T47D (cell line): Measurements from ENCODE around the gene MDFI.

Experiments used
- DNase-seq, 2 experiments: peaks; one replicate each; pipeline versions ENCODE4 v3.0.0 to v3.0.0-alpha.2; 2011 to 2012; ENCODE audit warnings: low read depth in 1 of 2, low spot score in 1 of 2
- JUND ChIP-seq: IDR thresholded peaks from 2 replicates; pipeline ENCODE4 v1.6.1; 2012; ENCODE audit warnings: low read depth
- in situ Hi-C: cut with HindIII; loops from 2 replicates; pipeline ENCODE4 v1.10.0; 2016; ENCODE audit warnings: low sequenced_read_pairs, low pct_unique_long_range_greater_than_20kb

MDFI gene

DNA sequence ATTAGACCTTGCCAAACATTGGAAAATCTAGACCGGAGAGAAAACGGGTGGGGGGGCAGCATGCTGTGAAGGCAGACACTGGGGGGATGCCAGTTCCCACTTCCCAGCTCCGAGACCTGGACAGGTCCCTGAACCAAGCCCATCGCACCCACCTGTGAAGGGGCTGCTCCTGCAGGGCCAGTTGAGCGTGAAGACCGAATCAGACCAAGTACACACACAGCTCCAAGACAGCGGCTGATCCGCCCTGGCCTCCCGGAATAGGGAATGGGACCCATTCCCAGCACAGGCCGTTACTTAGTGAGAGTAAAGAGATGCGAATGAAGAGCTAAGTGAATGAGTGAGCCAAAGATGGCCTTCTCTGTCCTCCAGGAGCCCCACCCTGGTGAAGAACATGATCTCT is 41.5 kb upstream of the MDFI start:
- no peak for TF ChIP-seq JUND
- in situ Hi-C loops: no loop called here
- no peak for DNase-seq

DNA sequence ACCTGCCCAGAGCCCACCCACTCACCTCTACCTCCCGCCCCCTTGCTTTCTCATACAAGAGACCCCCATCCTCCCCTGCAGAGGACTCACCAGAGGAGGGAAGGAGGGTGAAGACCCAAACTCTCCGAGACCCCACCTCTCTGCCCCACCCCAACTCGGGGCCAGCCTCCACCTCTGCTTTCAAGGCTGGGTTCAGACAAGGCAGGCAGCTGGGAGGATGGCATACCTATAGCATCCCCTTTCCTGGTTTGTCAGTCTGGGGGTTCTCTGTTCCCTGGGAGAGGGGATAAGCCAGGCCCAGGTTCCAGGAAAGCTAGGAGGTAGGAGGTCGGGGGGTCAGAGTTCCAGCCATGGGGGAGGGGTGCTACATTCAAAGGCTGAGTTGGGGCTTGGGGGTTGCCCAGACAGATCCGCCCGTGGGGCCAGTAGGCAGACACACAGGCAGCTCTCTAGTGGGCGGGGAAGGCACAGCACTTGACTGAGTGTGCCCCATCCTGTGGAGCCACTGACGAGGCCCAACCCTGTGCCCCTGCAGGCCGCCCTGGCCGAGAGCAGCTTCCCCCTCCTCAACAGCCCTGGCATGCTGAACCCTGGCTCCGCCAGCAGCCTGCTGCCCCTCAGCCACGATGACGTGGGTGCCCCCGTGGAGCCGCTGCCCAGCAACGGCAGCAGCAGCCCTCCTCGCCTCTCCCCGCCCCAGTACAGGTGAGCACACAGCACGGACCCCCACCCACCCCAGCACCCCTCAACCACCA is 40.8 kb upstream of the MDFI start:
- DNase-seq: no peak
- in situ Hi-C loops: no loop called here
- TF ChIP-seq JUND: no peak

DNA sequence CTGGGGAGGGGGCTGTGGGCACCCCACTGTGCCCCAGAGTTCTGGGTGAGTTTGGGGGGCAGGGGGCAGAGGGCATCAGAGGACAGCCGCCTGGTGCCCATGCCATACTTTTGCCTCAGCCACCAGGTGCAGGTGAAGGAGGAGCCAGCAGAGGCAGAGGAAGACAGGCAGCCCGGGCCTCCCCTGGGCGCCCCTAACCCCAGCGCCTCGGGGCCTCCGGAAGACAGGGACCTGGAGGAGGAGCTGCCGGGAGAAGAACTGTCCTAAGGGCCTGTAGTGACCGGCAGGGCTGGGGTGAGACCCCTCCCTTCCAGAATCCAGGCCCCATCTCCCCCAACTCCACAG is 39.6 kb upstream of the MDFI start:
- no peak for DNase-seq
- in situ Hi-C loops: no loop called here
- no peak for TF ChIP-seq JUND

DNA sequence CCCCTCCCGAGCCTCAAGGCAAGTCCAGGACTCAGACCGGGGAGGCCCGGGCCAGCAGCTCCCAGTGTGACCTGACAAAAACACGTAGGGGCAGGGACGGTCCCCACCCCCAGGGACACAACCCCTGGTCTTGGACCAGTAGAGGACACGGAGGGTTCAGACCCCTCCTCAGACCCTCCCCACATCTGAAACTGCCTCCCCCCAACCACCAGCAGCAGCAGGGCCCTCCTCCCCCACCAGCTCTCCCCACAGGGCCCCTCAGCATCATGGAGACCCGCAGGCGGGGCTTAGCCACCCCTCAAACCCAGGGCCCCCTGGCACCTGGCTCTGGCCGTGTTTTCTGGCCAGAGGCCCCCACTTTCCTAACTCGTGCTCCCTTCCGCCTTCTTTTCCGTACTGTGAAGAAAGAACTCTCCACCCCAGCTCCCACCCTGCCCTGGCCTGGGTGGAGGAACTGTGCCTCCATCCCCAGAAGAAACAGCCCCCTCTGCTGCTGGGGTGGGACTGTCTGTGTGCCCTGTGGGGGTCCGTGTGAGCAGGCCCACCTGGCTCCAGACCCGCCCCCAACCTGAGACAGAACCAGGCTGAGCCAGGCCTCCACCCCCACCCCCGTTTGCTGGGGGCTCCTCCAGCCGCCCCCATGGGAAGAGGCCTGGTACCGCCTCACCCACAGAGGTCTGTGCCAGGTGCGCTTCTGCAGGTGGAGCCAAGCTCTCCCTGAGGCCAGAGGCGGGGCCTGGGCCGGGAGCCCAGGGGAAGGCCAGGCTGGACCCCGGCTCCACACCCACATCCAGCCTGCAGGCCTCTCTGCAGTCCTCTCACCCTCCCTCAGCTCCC is 39.0 kb upstream of the MDFI start:
- in situ Hi-C loops: no loop called here
- no peak for TF ChIP-seq JUND
- no peak for DNase-seq

DNA sequence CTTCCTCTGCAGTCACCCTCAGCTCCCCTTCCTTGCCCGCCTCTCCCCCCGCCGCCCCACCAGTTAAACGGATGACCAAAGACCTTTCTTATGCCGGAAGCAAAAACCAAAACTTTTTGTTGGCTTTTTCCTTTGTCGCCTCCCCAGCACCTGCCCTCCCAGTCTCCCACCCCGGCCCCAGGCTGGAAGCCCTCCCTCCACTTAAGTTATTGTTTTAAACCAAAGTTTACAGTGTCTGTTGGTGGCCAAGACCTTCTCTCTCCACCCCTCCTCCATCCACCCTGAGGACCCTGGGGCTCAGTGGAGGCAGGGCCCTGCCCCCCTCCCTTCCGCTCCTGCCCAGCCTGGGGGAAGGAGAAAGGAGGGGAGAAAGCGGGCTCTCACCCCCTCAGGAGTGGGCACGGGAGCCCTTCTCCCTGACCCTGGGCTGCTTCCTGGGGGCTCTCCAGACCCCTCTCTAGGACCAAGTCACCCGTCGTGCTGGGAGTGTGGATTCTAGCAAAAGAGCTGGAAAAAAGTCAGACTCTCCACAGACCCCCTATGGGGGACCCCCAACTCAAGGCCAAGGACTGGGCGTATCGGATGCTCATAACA is 38.3 kb upstream of the MDFI start:
- in situ Hi-C loops: no loop called here
- no peak for TF ChIP-seq JUND
- no peak for DNase-seq

DNA sequence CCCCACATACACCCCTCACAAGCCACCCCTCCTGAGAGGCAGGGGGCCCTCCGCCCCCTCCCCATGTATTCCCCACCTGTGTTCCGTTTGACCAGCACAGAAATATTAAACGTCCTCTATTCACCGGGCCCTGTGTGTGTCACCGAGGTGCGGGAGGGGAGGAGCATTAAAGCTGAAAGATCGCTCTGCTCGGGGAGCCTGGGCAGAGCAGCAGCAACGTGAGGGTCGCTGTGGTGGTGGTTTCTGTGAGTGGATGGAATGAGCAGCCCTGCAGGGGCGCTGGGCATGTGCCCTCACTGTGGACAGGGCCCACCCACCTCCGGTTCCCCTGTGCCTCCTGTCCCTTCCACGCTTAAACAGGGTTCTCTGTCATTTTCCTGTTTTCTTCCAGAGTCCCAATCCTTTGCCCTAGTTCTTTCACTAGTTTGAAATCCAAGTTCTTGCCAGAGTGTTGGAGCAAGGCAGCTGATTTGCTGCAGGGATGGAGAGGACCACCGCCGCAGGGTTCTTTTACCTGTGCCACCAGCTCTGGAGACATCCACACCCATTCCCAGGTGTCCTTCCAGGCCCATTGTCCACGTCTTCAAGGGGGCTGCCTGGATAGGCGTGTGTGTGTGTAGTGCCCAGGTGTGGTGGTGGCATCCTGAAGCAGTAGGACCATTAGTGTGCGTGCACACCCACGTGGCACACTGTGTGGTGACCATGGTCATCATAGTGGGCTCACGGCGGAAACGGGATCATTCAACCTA is 37.6 kb upstream of the MDFI start:
- DNase-seq: no peak
- in situ Hi-C loops: no loop called here
- TF ChIP-seq JUND: no peak

DNA sequence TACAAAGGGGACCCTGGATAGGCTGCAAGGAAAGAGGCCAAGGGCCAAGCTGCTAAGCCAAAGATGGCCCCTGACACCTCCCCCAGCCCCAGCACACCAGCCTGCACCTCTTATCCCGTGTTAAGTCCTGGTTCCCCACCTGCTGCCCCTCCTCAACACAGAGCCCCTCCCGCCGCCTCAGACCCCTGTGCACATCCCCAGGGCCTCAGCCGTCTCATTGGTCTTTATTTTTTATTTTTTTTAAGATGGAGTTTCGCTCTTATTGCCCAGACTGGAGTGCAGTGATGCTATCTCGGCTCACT is 37.1 kb upstream of the MDFI start:
- no peak for TF ChIP-seq JUND
- no peak for DNase-seq
- in situ Hi-C loops: no loop called here

DNA sequence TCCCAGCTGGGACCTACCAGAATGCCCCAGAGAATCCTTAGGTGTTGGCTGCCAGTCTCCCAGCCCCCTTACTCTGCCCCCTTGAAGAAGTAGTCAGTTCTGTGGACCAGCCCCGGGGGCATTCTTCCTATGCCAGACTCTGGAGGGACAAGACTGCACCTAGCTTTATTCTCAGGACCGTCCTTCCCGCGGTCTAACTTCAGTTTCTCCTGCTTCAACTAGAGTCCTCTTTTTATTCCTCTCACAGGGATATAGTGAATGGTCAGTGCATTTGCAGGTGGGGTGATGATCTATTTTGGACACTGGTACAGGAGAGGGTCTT is 35.9 kb upstream of the MDFI start:
- DNase-seq: no peak
- TF ChIP-seq JUND: no peak
- in situ Hi-C loops: no loop called here

DNA sequence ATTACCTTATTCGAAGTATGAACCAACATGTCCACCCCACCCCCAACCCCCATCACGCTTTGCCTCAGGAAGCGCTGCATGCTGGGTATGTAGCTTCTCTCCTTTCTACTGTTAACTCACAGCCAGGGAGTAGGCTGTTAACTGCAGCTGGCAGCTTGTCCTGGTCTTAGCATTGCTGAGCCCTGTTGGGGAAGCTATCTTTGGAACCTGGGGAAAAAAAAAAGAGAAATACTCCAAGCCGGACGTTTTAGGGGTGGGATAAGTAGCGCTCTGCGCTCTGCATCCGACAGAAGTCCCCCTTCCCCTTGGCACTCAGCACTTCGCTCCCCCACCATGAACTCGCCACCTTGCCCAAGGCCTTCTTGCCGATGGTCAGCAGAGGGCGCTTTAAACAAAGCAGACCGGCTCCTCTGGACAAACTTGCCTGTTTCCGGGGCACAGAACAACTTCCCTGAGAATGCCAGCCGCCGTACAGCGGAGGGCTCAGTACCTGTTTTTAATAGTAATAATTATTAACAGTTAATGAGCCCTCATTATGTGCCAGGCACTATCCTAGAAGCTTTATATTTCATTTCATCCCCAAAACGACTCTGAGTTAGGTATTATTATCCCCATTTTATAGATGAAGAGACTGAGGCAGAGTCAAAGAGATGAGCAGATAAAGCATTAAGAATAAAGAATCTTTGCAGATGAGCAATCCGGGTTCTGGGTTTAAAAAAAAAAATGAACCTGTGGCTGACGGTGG is 35.2 kb upstream of the MDFI start:
- no peak for TF ChIP-seq JUND
- peak; percentile 72 to 88 for DNase-seq
- in situ Hi-C loops: no loop called here

DNA sequence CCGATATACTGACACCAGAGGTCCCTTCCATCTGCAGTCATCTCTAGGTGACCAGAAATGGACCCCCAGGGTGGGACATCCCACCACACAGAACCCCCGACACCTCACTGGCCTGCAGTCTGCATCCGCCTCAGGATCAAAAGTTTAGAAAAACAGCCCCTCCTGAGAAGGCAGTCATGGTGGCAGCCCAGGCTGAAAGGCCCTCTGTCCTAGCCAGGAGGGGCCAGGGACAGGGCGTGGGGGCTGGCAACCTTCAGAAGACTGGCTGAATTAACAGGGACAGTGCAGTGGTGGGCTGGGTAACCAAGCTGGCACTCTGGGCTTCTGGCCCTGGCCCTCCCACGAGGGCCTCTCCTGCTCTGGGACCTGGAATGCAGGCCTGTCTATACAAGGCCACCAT is 34.3 kb upstream of the MDFI start:
- no peak for DNase-seq
- in situ Hi-C loops: no loop called here
- no peak for TF ChIP-seq JUND

DNA sequence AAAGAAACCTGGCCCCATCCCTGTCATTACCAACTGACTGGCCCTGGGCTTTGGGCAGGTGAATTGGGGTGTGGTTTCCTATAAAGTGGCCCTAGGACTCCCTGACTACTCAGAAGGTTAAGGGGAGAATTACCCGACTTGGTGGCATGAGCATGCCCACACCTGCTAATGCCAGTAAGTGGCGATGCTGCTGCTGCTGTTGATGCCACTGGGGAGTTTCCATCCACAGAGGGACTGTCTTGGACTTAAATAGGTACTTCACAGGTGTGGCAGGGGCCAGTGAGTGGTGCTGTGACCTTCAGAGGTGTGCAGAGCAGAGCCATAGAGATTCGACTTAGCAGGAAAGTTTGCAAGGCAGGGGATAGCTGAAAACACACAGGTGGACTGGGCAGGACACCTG is 32.6 kb upstream of the MDFI start:
- in situ Hi-C loops: no loop called here
- DNase-seq: peak in 1 of 2 experiments; percentile 53
- TF ChIP-seq JUND: no peak

DNA sequence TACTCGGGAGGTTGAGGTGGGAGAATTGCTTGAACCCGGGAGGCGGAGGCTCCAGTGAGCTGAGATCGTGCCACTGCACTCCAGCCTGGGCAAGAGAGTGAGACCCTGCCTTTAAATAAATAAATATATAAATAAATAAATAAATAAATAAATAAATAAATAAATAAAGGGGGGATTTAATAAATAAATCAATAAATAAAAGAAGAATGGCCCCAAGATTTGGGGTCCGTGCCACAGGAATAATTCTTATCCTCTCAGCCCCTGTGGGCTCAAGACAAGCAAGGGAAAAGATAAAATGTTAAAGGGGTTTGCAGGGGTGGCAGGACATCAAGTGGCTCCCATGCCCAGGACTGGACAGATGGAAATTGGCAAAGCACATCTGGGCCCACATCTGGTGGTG is 31.2 kb upstream of the MDFI start:
- TF ChIP-seq JUND: no peak
- in situ Hi-C loops: no loop called here
- no peak for DNase-seq
